GM18951 (cell line): ENCODE data around the gene OLIG1.

ENCODE experiments used
- POLR2A ChIP-seq: IDR thresholded peaks from 4 replicates; pipeline ENCODE4 v1.6.1; 2011; ENCODE audit warnings: mild to moderate bottlenecking; ENCODE audit not compliant: insufficient read length, insufficient read depth; ENCODE audit errors: extremely low read depth
- in situ Hi-C: fragments of 300-500 bp; cut with MboI; formaldehyde crosslinking; loops from one replicate; pipeline ENCODE4 v1.12.0; 2022; ENCODE audit warnings: low sequenced_read_pairs, mixed read lengths, inconsistent platforms; ENCODE audit not compliant: unreplicated experiment

OLIG1 gene

GRCh38 chr21:33058957-33059356, 11.0 kb upstream of the OLIG1 start:
- in situ Hi-C loops: no loop called here
- TF ChIP-seq POLR2A: no peak

- in situ Hi-C loops: no loop called here
- TF ChIP-seq POLR2A: no peak
These were observed 10.5 kb upstream of the OLIG1 start for GRCh38 chr21:33059380-33059841.

- in situ Hi-C loops: no loop called here
- TF ChIP-seq POLR2A: no peak
These were observed 8.7 kb upstream of the OLIG1 start for GRCh38 chr21:33061233-33061632.

- TF ChIP-seq POLR2A: no peak
- in situ Hi-C loops: no loop called here
These were observed 6.5 kb upstream of the OLIG1 start for GRCh38 chr21:33063375-33063883.

GRCh38 chr21:33063907-33064622, 5.9 kb upstream of the OLIG1 start:
- in situ Hi-C loops: no loop called here
- TF ChIP-seq POLR2A: no peak

GRCh38 chr21:33064623-33065390, 5.1 kb upstream of the OLIG1 start:
- in situ Hi-C loops: no loop called here
- TF ChIP-seq POLR2A: no peak

GRCh38 chr21:33067043-33067442, 2.9 kb upstream of the OLIG1 start:
- in situ Hi-C loops: no loop called here
- TF ChIP-seq POLR2A: no peak

GRCh38 chr21:33067457-33067856, 2.5 kb upstream of the OLIG1 start:
- in situ Hi-C loops: no loop called here
- no peak for TF ChIP-seq POLR2A

GRCh38 chr21:33069243-33069642, 698 bp upstream of the OLIG1 start:
- TF ChIP-seq POLR2A: no peak
- in situ Hi-C loops: no loop called here

- TF ChIP-seq POLR2A: no peak
- in situ Hi-C loops: no loop called here
These were observed 322 bp upstream of the OLIG1 start for GRCh38 chr21:33069645-33069993.

- TF ChIP-seq POLR2A: no peak
- in situ Hi-C loops: no loop called here
These were observed 730 bp downstream of the OLIG1 start for GRCh38 chr21:33070744-33070997.

GRCh38 chr21:33070998-33071769, 1.2 kb downstream of the OLIG1 start:
- TF ChIP-seq POLR2A: no peak
- in situ Hi-C loops: no loop called here

- in situ Hi-C loops: no loop called here
- TF ChIP-seq POLR2A: no peak
These were observed 1.9 kb downstream of the OLIG1 start for GRCh38 chr21:33071770-33072306.

GRCh38 chr21:33073636-33074035, 3.7 kb downstream of the OLIG1 start:
- no peak for TF ChIP-seq POLR2A
- in situ Hi-C loops: no loop called here

- in situ Hi-C loops: no loop called here
- no peak for TF ChIP-seq POLR2A
These were observed 5.2 kb downstream of the OLIG1 start for GRCh38 chr21:33075128-33075527.
